ENCODE results near the gene MAGEF1.

The MAGEF1 gene

DNA sequence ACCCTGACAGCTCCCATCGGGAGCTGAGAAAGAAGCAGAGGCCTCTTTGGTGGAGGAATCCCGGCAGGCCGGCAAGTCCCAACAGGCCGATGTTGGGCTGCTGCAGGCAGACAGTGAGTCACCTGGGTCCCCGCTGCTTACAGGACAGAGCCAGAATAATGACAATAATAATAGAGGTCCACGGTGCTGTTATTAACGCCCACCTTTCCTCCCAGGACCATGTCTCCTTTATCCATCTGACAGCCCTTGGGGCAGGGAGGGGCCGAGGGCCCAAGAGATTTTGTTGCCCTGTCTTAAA is 29.3 kb upstream of the MAGEF1 start:
- no peak for DNase-seq (ENCODE audit: low read depth, low spot score)
- Histone ChIP-seq H3K9me3 (ENCODE audit: insufficient read depth, low read length) (no peaks in the 10 kb centered on the region), H3K9ac (ENCODE audit: insufficient read length, low read depth) (no peak overlapping the region), H3K36me3 (ENCODE audit: insufficient read depth, insufficient read length, low read length) (no peaks in the 10 kb centered on the region), H3K4me1 (ENCODE audit: insufficient read depth, insufficient read length) (peaks cover 8% of the 10 kb centered on the region), H3K27me3 (ENCODE audit: insufficient read depth, insufficient read length) (no peaks in the 10 kb centered on the region), H3K4me3 (ENCODE audit: insufficient read length, low read depth) (no peak overlapping the region)
- TF ChIP-seq YY1 (IDR thresholded peaks at IDR 0.05; ENCODE audit: insufficient read depth, insufficient read length): no peak
- TF ChIP-seq SUZ12 (IDR thresholded peaks at IDR 0.05; ENCODE audit: extremely low read depth, insufficient read depth, insufficient read length): no peak
- TF ChIP-seq ZNF274 (IDR thresholded peaks at IDR 0.05; ENCODE audit: low read depth, low read length): no peak

DNA sequence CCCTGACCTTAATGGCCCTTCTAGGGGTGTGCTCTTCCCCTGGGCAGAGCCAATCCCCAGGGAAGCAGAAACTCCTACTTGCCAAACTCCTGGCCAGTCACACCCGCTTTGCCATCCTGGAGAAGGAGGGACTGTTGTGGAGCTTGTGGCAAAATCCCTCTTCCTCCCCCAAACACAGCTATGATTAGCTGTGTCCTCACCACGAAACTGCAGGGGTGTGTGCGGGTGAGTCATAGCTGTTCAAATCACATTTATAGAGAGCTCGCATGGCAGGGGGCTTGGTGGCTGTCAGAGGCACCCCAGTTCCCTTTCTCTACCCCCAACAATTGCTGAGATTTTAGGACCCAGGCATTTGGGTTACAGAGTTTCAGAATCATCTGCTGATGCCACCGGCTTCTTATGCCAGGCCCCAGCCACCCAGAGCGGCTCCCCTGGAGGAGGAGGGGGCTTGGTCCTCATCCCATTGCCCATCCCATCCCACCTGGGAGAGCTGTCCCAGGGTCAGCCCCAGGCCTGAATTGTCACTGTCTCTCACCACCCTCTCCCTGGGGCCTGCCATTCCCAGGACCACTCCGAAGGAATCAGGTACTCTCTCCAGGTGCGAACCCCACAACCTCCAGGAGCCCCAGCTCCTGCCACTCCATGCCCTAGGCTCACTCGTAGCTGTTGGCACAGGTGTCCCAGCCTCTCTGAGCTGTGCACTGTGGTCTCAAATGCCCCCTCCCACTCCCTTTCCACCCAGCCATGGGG is 28.8 kb upstream of the MAGEF1 start:
- Histone ChIP-seq H3K4me3 (ENCODE audit: insufficient read length, low read depth) (no peak overlapping the region), H3K36me3 (ENCODE audit: insufficient read depth, insufficient read length, low read length) (no peaks in the 10 kb centered on the region), H3K27me3 (ENCODE audit: insufficient read depth, insufficient read length) (no peaks in the 10 kb centered on the region), H3K9me3 (ENCODE audit: insufficient read depth, low read length) (no peaks in the 10 kb centered on the region), H3K4me1 (ENCODE audit: insufficient read depth, insufficient read length) (peaks cover 8% of the 10 kb centered on the region), H3K9ac (ENCODE audit: insufficient read length, low read depth) (no peak overlapping the region)
- DNase-seq (ENCODE audit: low read depth, low spot score): no peak
- TF ChIP-seq ZNF274 (IDR thresholded peaks at IDR 0.05; ENCODE audit: low read depth, low read length) (no peak), SUZ12 (IDR thresholded peaks at IDR 0.05; ENCODE audit: extremely low read depth, insufficient read depth, insufficient read length) (no peak), YY1 (IDR thresholded peaks at IDR 0.05; ENCODE audit: insufficient read depth, insufficient read length) (no peak)

DNA sequence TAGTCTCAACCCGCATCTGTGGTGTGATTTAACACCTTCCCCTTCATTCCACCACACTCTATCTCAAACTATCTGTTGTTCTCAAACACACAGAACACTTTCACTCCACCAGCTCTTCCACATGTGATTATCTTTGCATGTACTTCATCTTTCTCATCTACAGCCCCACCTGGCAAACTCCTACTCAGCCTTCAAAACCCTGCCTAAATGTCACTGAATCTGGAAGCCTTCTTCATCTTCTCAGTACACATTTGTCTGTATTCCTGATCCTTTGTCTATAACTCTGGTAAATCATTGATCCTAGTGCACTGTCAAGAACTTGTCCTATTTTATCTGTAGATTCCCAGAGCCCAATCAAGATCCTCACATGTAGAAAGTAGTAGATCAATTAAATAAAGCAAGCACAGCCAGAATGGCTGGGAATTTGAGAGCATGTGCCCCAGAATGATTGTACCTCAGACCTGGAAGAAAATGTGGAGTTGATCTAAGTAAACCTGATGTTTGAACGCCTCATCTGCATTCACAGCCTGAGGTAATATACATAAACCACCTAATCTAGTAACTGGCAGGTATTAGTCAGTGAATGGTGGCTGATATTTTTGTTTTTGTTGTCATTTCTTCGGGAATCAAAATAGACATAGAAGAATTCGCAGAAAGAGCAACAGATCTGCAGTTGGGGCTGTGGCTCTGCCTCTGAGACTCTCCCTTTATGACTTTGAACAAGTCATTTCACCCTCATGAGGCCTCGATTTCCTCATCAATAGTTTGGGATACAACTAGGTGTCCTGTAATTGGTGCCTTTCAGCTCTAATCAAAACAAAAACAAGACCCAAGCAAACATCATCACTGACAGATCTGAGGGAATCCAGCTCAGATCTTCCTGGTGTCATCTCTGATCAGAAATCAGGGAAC is 28.0 kb upstream of the MAGEF1 start:
- DNase-seq (ENCODE audit: low read depth, low spot score): no peak
- Histone ChIP-seq H3K4me3 (ENCODE audit: insufficient read length, low read depth) (no peak overlapping the region), H3K9me3 (ENCODE audit: insufficient read depth, low read length) (no peaks in the 10 kb centered on the region), H3K4me1 (ENCODE audit: insufficient read depth, insufficient read length) (peaks cover 8% of the 10 kb centered on the region), H3K36me3 (ENCODE audit: insufficient read depth, insufficient read length, low read length) (no peaks in the 10 kb centered on the region), H3K9ac (ENCODE audit: insufficient read length, low read depth) (no peak overlapping the region), H3K27me3 (ENCODE audit: insufficient read depth, insufficient read length) (no peaks in the 10 kb centered on the region)
- TF ChIP-seq ZNF274 (IDR thresholded peaks at IDR 0.05; ENCODE audit: low read depth, low read length): no peak
- no peak for TF ChIP-seq SUZ12 (IDR thresholded peaks at IDR 0.05; ENCODE audit: extremely low read depth, insufficient read depth, insufficient read length)
- no peak for TF ChIP-seq YY1 (IDR thresholded peaks at IDR 0.05; ENCODE audit: insufficient read depth, insufficient read length)

DNA sequence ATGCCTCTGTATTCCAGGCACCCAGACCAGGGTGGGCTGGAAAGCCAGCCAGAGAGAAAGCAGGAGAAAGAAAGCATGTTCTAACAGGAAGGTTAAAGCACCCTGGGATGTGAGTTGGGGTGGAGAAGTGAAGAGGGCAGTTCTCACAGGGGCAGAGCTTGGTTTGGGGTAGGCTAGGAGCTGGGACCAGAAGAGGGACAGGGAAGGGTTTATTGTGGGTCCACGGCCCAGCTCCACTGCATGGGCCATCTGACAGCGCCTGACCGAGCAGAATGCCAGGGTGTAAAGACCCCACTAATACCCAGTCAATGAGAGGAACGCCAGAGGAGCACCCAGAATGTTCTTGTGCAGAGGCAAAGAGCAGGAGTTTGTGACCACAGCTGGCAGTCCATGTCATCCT is 27.1 kb upstream of the MAGEF1 start:
- no peaks in the 10 kb centered on the region for H3K9me3 ChIP-seq (ENCODE audit: insufficient read depth, low read length)
- no peak for DNase-seq (ENCODE audit: low read depth, low spot score)
- H3K9ac ChIP-seq (ENCODE audit: insufficient read length, low read depth): no peak overlapping the region
- H3K27me3 ChIP-seq (ENCODE audit: insufficient read depth, insufficient read length): no peaks in the 10 kb centered on the region
- H3K36me3 ChIP-seq (ENCODE audit: insufficient read depth, insufficient read length, low read length): no peaks in the 10 kb centered on the region
- peaks cover 8% of the 10 kb centered on the region for H3K4me1 ChIP-seq (ENCODE audit: insufficient read depth, insufficient read length)
- H3K4me3 ChIP-seq (ENCODE audit: insufficient read length, low read depth): no peak overlapping the region
- TF ChIP-seq SUZ12 (IDR thresholded peaks at IDR 0.05; ENCODE audit: extremely low read depth, insufficient read depth, insufficient read length) (no peak), YY1 (IDR thresholded peaks at IDR 0.05; ENCODE audit: insufficient read depth, insufficient read length) (no peak), ZNF274 (IDR thresholded peaks at IDR 0.05; ENCODE audit: low read depth, low read length) (no peak)

DNA sequence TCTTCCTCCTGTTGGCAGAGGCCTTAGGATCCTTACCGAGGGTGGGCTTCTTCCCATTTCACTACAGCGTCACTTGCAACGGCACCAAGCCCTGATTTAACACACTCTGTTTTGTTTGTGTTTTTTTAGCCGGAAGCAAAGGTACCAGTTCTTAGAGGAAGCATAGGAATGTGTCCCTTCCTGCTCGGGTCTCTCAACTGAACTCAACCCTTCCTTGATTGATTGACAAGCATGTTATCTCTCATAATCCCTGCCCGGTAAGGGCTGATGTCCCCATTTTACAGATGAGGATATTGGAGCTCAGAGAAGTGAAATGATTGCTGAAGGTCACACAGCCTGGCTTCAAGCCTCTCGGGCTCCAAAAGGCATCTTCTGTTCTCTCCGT is 26.6 kb upstream of the MAGEF1 start:
- Histone ChIP-seq H3K27me3 (ENCODE audit: insufficient read depth, insufficient read length) (no peaks in the 10 kb centered on the region), H3K4me1 (ENCODE audit: insufficient read depth, insufficient read length) (peaks cover 8% of the 10 kb centered on the region)
- TF ChIP-seq ZNF274 (IDR thresholded peaks at IDR 0.05; ENCODE audit: low read depth, low read length) (no peak), YY1 (IDR thresholded peaks at IDR 0.05; ENCODE audit: insufficient read depth, insufficient read length) (no peak), SUZ12 (IDR thresholded peaks at IDR 0.05; ENCODE audit: extremely low read depth, insufficient read depth, insufficient read length) (no peak)

DNA sequence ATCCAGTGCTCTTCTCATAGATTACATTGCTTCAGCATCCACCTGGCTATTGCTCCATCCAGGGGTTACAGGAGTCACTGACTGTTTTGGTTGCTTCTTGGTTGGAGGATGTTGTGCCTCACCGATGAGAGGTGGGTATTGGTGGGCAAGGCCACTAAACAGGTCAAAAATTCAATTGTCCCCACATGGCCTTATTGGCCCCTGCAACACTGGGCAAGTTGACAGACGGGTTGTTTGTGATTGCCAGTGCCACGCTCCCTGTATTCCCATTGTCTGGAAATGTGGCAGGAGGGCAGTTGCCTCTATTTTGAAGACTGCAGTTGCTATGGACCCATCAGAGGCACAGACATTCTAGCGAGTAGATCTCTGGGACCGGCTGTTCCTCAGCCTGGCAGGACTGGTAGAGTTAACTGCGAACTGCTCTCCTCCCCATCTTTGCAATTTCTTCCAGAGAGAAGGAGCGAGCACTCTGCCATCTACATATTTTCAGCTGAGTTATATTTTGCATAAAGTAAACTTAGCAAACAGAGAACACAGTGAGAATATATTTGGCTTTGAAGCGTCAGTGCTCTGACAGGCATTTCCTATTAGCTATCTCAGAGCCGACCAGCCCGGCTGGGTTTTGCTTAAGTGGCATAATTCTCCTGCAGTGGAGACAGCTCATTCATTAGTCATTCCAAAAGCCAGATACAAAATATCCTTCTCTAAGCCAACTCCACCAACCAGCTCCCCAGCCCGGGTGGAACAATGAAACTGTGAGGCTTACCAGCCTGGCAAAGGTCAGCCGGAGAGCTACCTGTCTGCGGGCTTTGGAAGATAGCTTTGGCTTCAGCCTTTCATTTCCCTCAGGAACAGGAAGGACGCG is 26.0 kb upstream of the MAGEF1 start:
- no peak overlapping the region for H3K9ac ChIP-seq (ENCODE audit: insufficient read length, low read depth)
- no peak overlapping the region for H3K4me3 ChIP-seq (ENCODE audit: insufficient read length, low read depth)
- TF ChIP-seq SUZ12 (IDR thresholded peaks at IDR 0.05; ENCODE audit: extremely low read depth, insufficient read depth, insufficient read length): no peak
- TF ChIP-seq YY1 (IDR thresholded peaks at IDR 0.05; ENCODE audit: insufficient read depth, insufficient read length): no peak
- TF ChIP-seq ZNF274 (IDR thresholded peaks at IDR 0.05; ENCODE audit: low read depth, low read length): no peak
- no peak for DNase-seq (ENCODE audit: low read depth, low spot score)
- H3K9me3 ChIP-seq (ENCODE audit: insufficient read depth, low read length): no peaks in the 10 kb centered on the region
- no peaks in the 10 kb centered on the region for H3K36me3 ChIP-seq (ENCODE audit: insufficient read depth, insufficient read length, low read length)
- H3K4me1 ChIP-seq (ENCODE audit: insufficient read depth, insufficient read length): peaks cover 8% of the 10 kb centered on the region
- H3K27me3 ChIP-seq (ENCODE audit: insufficient read depth, insufficient read length): no peaks in the 10 kb centered on the region

More for the DNA sequence above, 26.6 kb upstream of the MAGEF1 start:
- Histone ChIP-seq H3K4me3 (ENCODE audit: insufficient read length, low read depth) (no peak overlapping the region), H3K9ac (ENCODE audit: insufficient read length, low read depth) (no peak overlapping the region), H3K9me3 (ENCODE audit: insufficient read depth, low read length) (no peaks in the 10 kb centered on the region), H3K36me3 (ENCODE audit: insufficient read depth, insufficient read length, low read length) (no peaks in the 10 kb centered on the region)
- DNase-seq (ENCODE audit: low read depth, low spot score): no peak
